K562 (cell line): Measurements from ENCODE around the gene IKZF3. TPM values are rescaled to one million over a fixed set of nuclear protein-coding genes. Genes with fewer than 3 reads are reported as not detected.

Experiments
- HDAC6 ChIP-seq: IDR thresholded peaks from 2 replicates; pipeline ENCODE4 v1.6.1; 2012; ENCODE audit warnings: low read depth, mild to moderate bottlenecking, control low read depth, inconsistent platforms, low read length, moderate library complexity
- ID3 ChIP-seq, 2 experiments: fragments of 250-450 bp in 1 of 2; fragments of 450-650 bp in 1 of 2; sonication (Bioruptor Pico) in 1 of 2; IDR thresholded peaks; 2 replicates each; pipeline versions ENCODE4 v1.6.1 to v1.8.0; 2016 to 2021; ENCODE audit warnings: mild to moderate bottlenecking in 2 of 2, moderate library complexity in 2 of 2, missing compliant biosample characterization in 1 of 2, missing genetic modification characterization in 1 of 2
- JUND ChIP-seq, 2 experiments: IDR thresholded peaks; 2 replicates in 1 of 2; 3 replicates in 1 of 2; pipeline ENCODE4 v1.6.1; 2011; ENCODE audit warnings: borderline replicate concordance in 2 of 2, low read depth in 2 of 2, low read length in 2 of 2, improper control_type of control experiment in 1 of 2, missing biosample characterization in 1 of 2, missing genetic modification characterization in 1 of 2, missing genetic modification reagents in 1 of 2
- KAT7 ChIP-seq: sonication (generic); formaldehyde crosslinking; IDR thresholded peaks from 2 replicates; pipeline ENCODE4 v1.8.0; 2022; ENCODE audit warnings: missing genetic modification reagents, mild to moderate bottlenecking, borderline replicate concordance
- KDM1A ChIP-seq, 2 experiments: fragments of 450-650 bp; IDR thresholded peaks; 2 replicates each; pipeline ENCODE4 v1.6.1; 2016; ENCODE audit warnings: mild to moderate bottlenecking in 2 of 2
- MAX ChIP-seq: sonication (generic); formaldehyde crosslinking; IDR thresholded peaks from 2 replicates; pipeline ENCODE4 v1.9.0; 2022; ENCODE audit warnings: mild to moderate bottlenecking, missing genetic modification reagents
- NBN ChIP-seq: fragments of 450-650 bp; IDR thresholded peaks from 2 replicates; pipeline ENCODE4 v1.6.1; 2016; ENCODE audit warnings: low read depth, mild to moderate bottlenecking
- NR0B1 ChIP-seq: fragments of 450-650 bp; IDR thresholded peaks from one replicate; pipeline ENCODE4 v1.6.1; 2018; ENCODE audit warnings: mild to moderate bottlenecking, moderate library complexity; ENCODE audit not compliant: partially characterized antibody
- SETDB1 ChIP-seq: IDR thresholded peaks from one replicate; pipeline ENCODE4 v1.6.1; 2012; ENCODE audit warnings: low read length, control low read depth, inconsistent platforms
- SIX5 ChIP-seq, 2 experiments: IDR thresholded peaks; 2 replicates each; pipeline ENCODE4 v1.6.1; 2011; ENCODE audit warnings: low read length in 2 of 2, borderline replicate concordance in 1 of 2, low read depth in 1 of 2, mild to moderate bottlenecking in 1 of 2, moderate library complexity in 1 of 2; ENCODE audit not compliant: insufficient read depth in 1 of 2
- SLC30A9 ChIP-seq: fragments of 250-450 bp; sonication (Bioruptor Pico); IDR thresholded peaks from 2 replicates; pipeline ENCODE4 v1.8.0; 2022; ENCODE audit warnings: mild to moderate bottlenecking, moderate library complexity
- TFAP4 ChIP-seq: sonication (generic); formaldehyde crosslinking; IDR thresholded peaks from 2 replicates; pipeline ENCODE4 v1.8.0; 2022; ENCODE audit warnings: missing genetic modification reagents, mild to moderate bottlenecking, moderate library complexity, borderline replicate concordance
- ZFX ChIP-seq: sonication (generic); formaldehyde crosslinking; IDR thresholded peaks from 2 replicates; pipeline ENCODE4 v1.8.0; 2022; ENCODE audit warnings: mild to moderate bottlenecking, missing genetic modification reagents, moderate library complexity
- ZKSCAN3 ChIP-seq: fragments of 250-450 bp; sonication (Bioruptor Pico); IDR thresholded peaks from 2 replicates; pipeline ENCODE4 v1.4.0; 2020
- ZNF184 ChIP-seq: sonication (generic); formaldehyde crosslinking; IDR thresholded peaks from 2 replicates; pipeline ENCODE4 v1.5.0; 2020; ENCODE audit warnings: missing genetic modification reagents
- ZNF551 ChIP-seq: fragments of 250-450 bp; sonication (Bioruptor Pico); IDR thresholded peaks from 2 replicates; pipeline ENCODE4 v1.5.0; 2021; ENCODE audit warnings: mild to moderate bottlenecking, moderate library complexity
- ZNF766 ChIP-seq: fragments of 200-800 bp; sonication (Bioruptor generic); conservative IDR thresholded peaks from 2 replicates; pipeline ENCODE4 v1.6.1; 2016; ENCODE audit warnings: missing genetic modification characterization, missing compliant biosample characterization
- polyA plus RNA-seq, 8 experiments: library from polyadenylated mRNA; depleted of rRNA in 4 of 8; stranded (reverse) in 5 of 8; unstranded in 3 of 8; fragments of >200 nt; fragmentation: Nextera tagmentation in 2 of 8; fragmentation: Illumina TruSeq in 1 of 8; extraction: Ambion mirVana in 2 of 8; extraction: Trizol in 1 of 8; gene quantifications; 2 replicates each; pipeline versions ENCODE4 v1.2.1 to v1.2.3, GENCODE V29; 2011 to 2014; ENCODE audit warnings: inconsistent platforms in 1 of 8, missing spikeins in 1 of 8
- total RNA-seq, 7 experiments: library from RNA; depleted of rRNA in 6 of 7; stranded (reverse); fragments of >200 nt in 6 of 7; fragmentation: Illumina TruSeq in 2 of 7; extraction: Trizol in 2 of 7; gene quantifications; 2 replicates each; pipeline versions ENCODE4 v1.2.1 to v1.2.3, GENCODE V29; 2011 to 2021; ENCODE audit warnings: low replicate concordance in 1 of 7
- TF ChIP-seq, protein P1 (sequence below): fragments of 200-800 bp; sonication (Bioruptor generic); IDR thresholded peaks from 2 replicates; pipeline ENCODE4 v1.6.1; 2017; ENCODE audit warnings: missing genetic modification characterization, missing compliant biosample characterization
- TF ChIP-seq, protein P2 (sequence below): fragments of 450-650 bp; formaldehyde crosslinking; IDR thresholded peaks from 2 replicates; pipeline ENCODE4 v1.4.0; 2020; ENCODE audit warnings: mild to moderate bottlenecking, moderate library complexity

Gene IKZF3
- total and polyA plus RNA-seq, 9 of the 15 experiments (the other 6 are each of a cell fraction or from before 2014, with no cell fraction given), result 0.06 to 1.6 (median 0.62) TPM

DNA sequence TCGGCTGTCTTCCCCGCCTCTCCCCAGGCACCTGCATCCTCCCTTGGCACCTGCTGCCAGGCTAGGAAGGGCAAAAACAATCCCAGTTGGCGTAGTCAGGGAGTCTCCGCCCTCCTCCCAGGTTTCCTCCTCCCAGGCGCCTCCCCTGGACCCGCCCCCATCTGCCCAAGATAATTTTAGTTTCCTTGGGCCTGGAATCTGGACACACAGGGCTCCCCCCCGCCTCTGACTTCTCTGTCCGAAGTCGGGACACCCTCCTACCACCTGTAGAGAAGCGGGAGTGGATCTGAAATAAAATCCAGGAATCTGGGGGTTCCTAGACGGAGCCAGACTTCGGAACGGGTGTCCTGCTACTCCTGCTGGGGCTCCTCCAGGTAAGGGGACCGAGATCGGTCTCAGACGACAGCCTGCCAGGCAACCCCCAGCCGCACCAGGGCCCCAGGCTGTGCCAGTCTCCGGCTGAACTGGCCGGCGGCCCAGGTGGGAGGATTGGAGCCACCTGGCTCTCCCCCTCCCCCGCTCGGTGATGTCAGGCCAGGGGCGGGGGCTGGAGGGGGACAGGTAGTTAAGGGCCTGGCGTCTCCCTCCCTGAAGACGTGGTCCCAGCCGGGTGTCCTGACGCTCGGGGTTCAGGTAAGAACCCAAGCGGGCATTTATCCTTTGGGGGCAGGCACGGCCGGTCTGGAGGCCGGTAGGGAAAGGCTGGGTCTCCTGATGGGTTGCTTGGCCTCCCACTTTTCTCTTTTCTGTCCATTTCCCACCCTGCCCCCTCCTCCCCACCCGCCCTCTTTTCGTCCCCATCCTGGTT is 126.1 kb downstream of the IKZF3 start, which contains the start of gene GRB7 (continued):
- TF ChIP-seq, protein P1, sequence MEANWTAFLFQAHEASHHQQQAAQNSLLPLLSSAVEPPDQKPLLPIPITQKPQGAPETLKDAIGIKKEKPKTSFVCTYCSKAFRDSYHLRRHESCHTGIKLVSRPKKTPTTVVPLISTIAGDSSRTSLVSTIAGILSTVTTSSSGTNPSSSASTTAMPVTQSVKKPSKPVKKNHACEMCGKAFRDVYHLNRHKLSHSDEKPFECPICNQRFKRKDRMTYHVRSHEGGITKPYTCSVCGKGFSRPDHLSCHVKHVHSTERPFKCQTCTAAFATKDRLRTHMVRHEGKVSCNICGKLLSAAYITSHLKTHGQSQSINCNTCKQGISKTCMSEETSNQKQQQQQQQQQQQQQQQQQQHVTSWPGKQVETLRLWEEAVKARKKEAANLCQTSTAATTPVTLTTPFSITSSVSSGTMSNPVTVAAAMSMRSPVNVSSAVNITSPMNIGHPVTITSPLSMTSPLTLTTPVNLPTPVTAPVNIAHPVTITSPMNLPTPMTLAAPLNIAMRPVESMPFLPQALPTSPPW (CRISPR knock-in tag), result peak; percentile 55; the same call in 1 of the 2 replicates
- no peak for TF ChIP-seq SLC30A9 (CRISPR knock-in tag)
- TF ChIP-seq MAX (CRISPR knock-in tag), result no peak
- TF ChIP-seq SETDB1, result no peak
- TF ChIP-seq, protein P2, sequence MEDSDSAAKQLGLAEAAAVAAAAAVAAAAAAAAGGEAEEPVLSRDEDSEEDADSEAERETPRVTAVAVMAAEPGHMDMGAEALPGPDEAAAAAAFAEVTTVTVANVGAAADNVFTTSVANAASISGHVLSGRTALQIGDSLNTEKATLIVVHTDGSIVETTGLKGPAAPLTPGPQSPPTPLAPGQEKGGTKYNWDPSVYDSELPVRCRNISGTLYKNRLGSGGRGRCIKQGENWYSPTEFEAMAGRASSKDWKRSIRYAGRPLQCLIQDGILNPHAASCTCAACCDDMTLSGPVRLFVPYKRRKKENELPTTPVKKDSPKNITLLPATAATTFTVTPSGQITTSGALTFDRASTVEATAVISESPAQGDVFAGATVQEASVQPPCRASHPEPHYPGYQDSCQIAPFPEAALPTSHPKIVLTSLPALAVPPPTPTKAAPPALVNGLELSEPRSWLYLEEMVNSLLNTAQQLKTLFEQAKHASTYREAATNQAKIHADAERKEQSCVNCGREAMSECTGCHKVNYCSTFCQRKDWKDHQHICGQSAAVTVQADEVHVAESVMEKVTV, result no peak
- no peak for TF ChIP-seq ZNF551 (CRISPR knock-in tag)
- TF ChIP-seq ID3 (CRISPR knock-in tag; IDR thresholded peaks at IDR 0.05), result no peak
- TF ChIP-seq ID3 (tag; IDR thresholded peaks at IDR 0.05), result no peak
- peak; percentile 28; the same call in 1 of the 2 replicates for TF ChIP-seq KAT7 (CRISPR knock-in tag)
- no peak for TF ChIP-seq ZFX (CRISPR knock-in tag)
- TF ChIP-seq HDAC6, result no peak
- TF ChIP-seq ZKSCAN3, result no peak
- no peak for TF ChIP-seq ZNF184 (CRISPR knock-in tag)
- TF ChIP-seq NBN, result no peak
- TF ChIP-seq ZNF766 (CRISPR knock-in tag), result no peak
- TF ChIP-seq SIX5 (IDR thresholded peaks at IDR 0.05; ENCODE audit: borderline replicate concordance in 1 of 2, insufficient read depth in 1 of 2, low read depth in 1 of 2, low read length in 2 of 2), result no peak
- TF ChIP-seq KDM1A (IDR thresholded peaks at IDR 0.05), result peak in 1 of 2 experiments; percentile 66; a peak in 1 of 4 replicates
- TF ChIP-seq JUND (IDR thresholded peaks at IDR 0.05; ENCODE audit: borderline replicate concordance, low read depth, low read length), result 0 out of 2 replicates have a peak, but pooled peaks have one; percentile 21
- TF ChIP-seq JUND (tag; IDR thresholded peaks at IDR 0.05; ENCODE audit: borderline replicate concordance, low read depth, low read length), result no peak
- TF ChIP-seq TFAP4 (CRISPR knock-in tag), result peak; percentile 25; the same call in 1 of the 2 replicates
- TF ChIP-seq NR0B1, result no peak
